Activated CD8-positive, alpha-beta memory T cell treated with anti-CD3 and anti-CD28 coated beads for 48 hours (primary cell): Measurements from ENCODE around the gene ARHGEF28.

Experiments used
- DNase-seq, 3 experiments: peaks; one replicate each; pipeline ENCODE4 v3.0.0-alpha.2; 2020; ENCODE audit warnings: low read depth in 2 of 3, low spot score in 2 of 3

Gene ARHGEF28

GRCh38 chr5:73693573-73694061 is 67.6 kb downstream of the ARHGEF28 start:
- DNase-seq, result no peak

GRCh38 chr5:73694089-73694488 is 68.1 kb downstream of the ARHGEF28 start:
- DNase-seq, result no peak

GRCh38 chr5:73698011-73698410 is 72.0 kb downstream of the ARHGEF28 start:
- DNase-seq, result no peak

GRCh38 chr5:73701566-73701965 is 75.6 kb downstream of the ARHGEF28 start:
- DNase-seq, result no peak

GRCh38 chr5:73702534-73702933 is 76.5 kb downstream of the ARHGEF28 start:
- no peak for DNase-seq

- DNase-seq, result no peak
Observed at GRCh38 chr5:73702951-73703350, 77.0 kb downstream of the ARHGEF28 start.

- no peak for DNase-seq
Observed at GRCh38 chr5:73705364-73705763, 79.4 kb downstream of the ARHGEF28 start.

- no peak for DNase-seq
Observed at GRCh38 chr5:73706963-73707362, 81.0 kb downstream of the ARHGEF28 start.

- DNase-seq, result no peak
Observed at GRCh38 chr5:73709536-73710129, 83.6 kb downstream of the ARHGEF28 start.

GRCh38 chr5:73716284-73716808 is 90.3 kb downstream of the ARHGEF28 start:
- no peak for DNase-seq

- no peak for DNase-seq
Observed at GRCh38 chr5:73718762-73719161, 92.8 kb downstream of the ARHGEF28 start.

- DNase-seq, result no peak
Observed at GRCh38 chr5:73719632-73720031, 93.6 kb downstream of the ARHGEF28 start.

GRCh38 chr5:73722231-73722630 is 96.2 kb downstream of the ARHGEF28 start:
- no peak for DNase-seq

- no peak for DNase-seq
Observed at GRCh38 chr5:73726071-73726470, 100.1 kb downstream of the ARHGEF28 start.

- DNase-seq, result no peak
Observed at GRCh38 chr5:73726606-73727231, 100.7 kb downstream of the ARHGEF28 start.

GRCh38 chr5:73727470-73727869 is 101.5 kb downstream of the ARHGEF28 start:
- no peak for DNase-seq

- DNase-seq, result no peak
Observed at GRCh38 chr5:73728493-73729273, 102.7 kb downstream of the ARHGEF28 start.

GRCh38 chr5:73729329-73729728 is 103.3 kb downstream of the ARHGEF28 start:
- no peak for DNase-seq

GRCh38 chr5:73732045-73732444 is 106.0 kb downstream of the ARHGEF28 start:
- no peak for DNase-seq

- DNase-seq, result no peak
Observed at GRCh38 chr5:73733219-73733618, 107.2 kb downstream of the ARHGEF28 start.

GRCh38 chr5:73735032-73735734 is 109.2 kb downstream of the ARHGEF28 start:
- no peak for DNase-seq
